HepG2 (cell line): ENCODE measurements around the gene SNAPC3. TPM values are rescaled to one million over a fixed set of nuclear protein-coding genes. Genes with fewer than 3 reads are reported as not detected.

Source experiments
- AHR ChIP-seq: IDR thresholded peaks from 2 replicates; pipeline ENCODE4 v1.6.1; 2018; ENCODE audit warnings: missing genetic modification reagents, missing compliant biosample characterization
- EHMT2 ChIP-seq: fragments of 200-600 bp; sonication (generic); IDR thresholded peaks from 2 replicates; pipeline ENCODE4 v1.7.0; 2017; ENCODE audit warnings: antibody characterized with exemption, low read depth, low read length, borderline replicate concordance
- FOXO4 ChIP-seq: sonication (generic); formaldehyde crosslinking; conservative IDR thresholded peaks from 2 replicates; pipeline ENCODE4 v1.8.1; 2023; ENCODE audit warnings: missing genetic modification reagents
- KLF12 ChIP-seq: sonication (generic); formaldehyde crosslinking; IDR thresholded peaks from 2 replicates; pipeline ENCODE4 v1.4.0; 2020; ENCODE audit warnings: missing genetic modification reagents, borderline replicate concordance
- KMT2B ChIP-seq: IDR thresholded peaks from 2 replicates; pipeline ENCODE4 v1.6.1; 2016; ENCODE audit warnings: missing genetic modification reagents, missing compliant biosample characterization
- MIER3 ChIP-seq: IDR thresholded peaks from 2 replicates; pipeline ENCODE4 v1.6.1; 2016; ENCODE audit warnings: missing compliant biosample characterization, borderline replicate concordance
- MXD4 ChIP-seq: IDR thresholded peaks from 2 replicates; pipeline ENCODE4 v1.6.1; 2016; ENCODE audit warnings: mild to moderate bottlenecking, missing biosample characterization, missing genetic modification reagents
- NONO ChIP-seq, 2 experiments: fragments of 450-650 bp in 1 of 2; sonication (generic) in 1 of 2; formaldehyde crosslinking in 1 of 2; IDR thresholded peaks in 1 of 2; conservative IDR thresholded peaks in 1 of 2; 2 replicates each; pipeline versions ENCODE4 v1.6.1 to v1.8.0; 2017 to 2022; ENCODE audit warnings: mild to moderate bottlenecking in 1 of 2, missing genetic modification reagents in 1 of 2, moderate library complexity in 1 of 2
- PHB2 ChIP-seq: fragments of 450-650 bp; IDR thresholded peaks from 2 replicates; pipeline ENCODE4 v1.6.1; 2018; ENCODE audit not compliant: partially characterized antibody
- RFXAP ChIP-seq: sonication (generic); formaldehyde crosslinking; IDR thresholded peaks from 2 replicates; pipeline ENCODE4 v1.4.0; 2020; ENCODE audit warnings: missing genetic modification reagents, borderline replicate concordance
- SIN3A ChIP-seq: IDR thresholded peaks from 2 replicates; pipeline ENCODE4 v1.6.1; 2011; ENCODE audit warnings: low read depth, mild to moderate bottlenecking, control low read depth, low read length, borderline replicate concordance
- ZBED4 ChIP-seq: sonication (generic); formaldehyde crosslinking; IDR thresholded peaks from 2 replicates; pipeline ENCODE4 v1.4.0; 2020; ENCODE audit warnings: missing genetic modification reagents, borderline replicate concordance
- ZBTB20 ChIP-seq: sonication (generic); formaldehyde crosslinking; IDR thresholded peaks from 2 replicates; pipeline ENCODE4 v1.8.1; 2023; ENCODE audit warnings: missing genetic modification reagents, low read depth, mild to moderate bottlenecking, borderline replicate concordance
- ZFY ChIP-seq: sonication (generic); formaldehyde crosslinking; IDR thresholded peaks from 2 replicates; pipeline ENCODE4 v1.4.0; 2020; ENCODE audit warnings: missing genetic modification reagents
- ZNF20 ChIP-seq: sonication (generic); formaldehyde crosslinking; IDR thresholded peaks from 2 replicates; pipeline ENCODE4 v1.4.0; 2020; ENCODE audit warnings: mild to moderate bottlenecking, moderate library complexity, missing genetic modification reagents
- ZNF33B ChIP-seq: sonication (generic); formaldehyde crosslinking; IDR thresholded peaks from 2 replicates; pipeline ENCODE4 v1.5.1; 2020; ENCODE audit warnings: mild to moderate bottlenecking, missing genetic modification reagents
- ZNF7 ChIP-seq: IDR thresholded peaks from 2 replicates; pipeline ENCODE4 v1.6.1; 2016; ENCODE audit warnings: missing biosample characterization, missing genetic modification reagents
- polyA plus RNA-seq, 8 experiments: library from polyadenylated mRNA; depleted of rRNA in 3 of 8; stranded (reverse) in 7 of 8; unstranded in 1 of 8; fragments of >200 nt; fragmentation: Illumina TruSeq in 4 of 8; extraction: Trizol in 4 of 8; gene quantifications; 2 replicates each; pipeline versions ENCODE4 v1.2.1 to v1.2.3, GENCODE V29; 2011 to 2016; ENCODE audit warnings: low read depth in 4 of 8, missing spikeins in 1 of 8, mixed read lengths in 1 of 8; ENCODE audit not compliant: insufficient read depth in 1 of 8
- total RNA-seq, 5 experiments: library from RNA; depleted of rRNA; stranded (reverse); fragments of >200 nt; fragmentation: Illumina TruSeq; extraction: Trizol; gene quantifications; 2 replicates each; pipeline ENCODE4 v1.2.3, GENCODE V29; 2016; ENCODE audit warnings: low read depth in 1 of 5
- TF ChIP-seq, protein P1 (sequence below): sonication (generic); formaldehyde crosslinking; IDR thresholded peaks from 2 replicates; pipeline ENCODE4 v1.4.0; 2020; ENCODE audit warnings: missing genetic modification reagents

SNAPC3 gene
- total and polyA plus RNA-seq, 2 of the 13 experiments (the other 11 are each of a cell fraction or from before 2014, with no cell fraction given): 25.6 to 26.0 TPM

GRCh38 chr9:15510789-15511575 lies 88.3 kb downstream of the SNAPC3 start, which contains the start of gene PSIP1 (continued):
- TF ChIP-seq KMT2B (peak; percentile 76), ZBED4 (CRISPR knock-in tag) (no peak), NONO (IDR thresholded peaks at IDR 0.05) (peak; percentile 95; the same call in 1 of the 2 replicates), NONO (CRISPR knock-in tag; conservative IDR thresholded peaks at IDR 0.05) (peak; percentile 39; the same call in 1 of the 2 replicates), MXD4 (peak; percentile 64; the same call in 1 of the 2 replicates), ZFY (CRISPR knock-in tag) (peak; percentile 75), MIER3 (CRISPR knock-in tag) (no peak; the same call in 1 of the 2 replicates), FOXO4 (CRISPR knock-in tag) (no peak), ZNF7 (CRISPR knock-in tag) (no peak), KLF12 (CRISPR knock-in tag) (no peak), ZNF20 (CRISPR knock-in tag) (no peak), ZNF33B (CRISPR knock-in tag) (no peak), EHMT2 (no peak), ZBTB20 (CRISPR knock-in tag) (peak; percentile 48; the same call in 1 of the 2 replicates), RFXAP (no peak), PHB2 (no peak), AHR (CRISPR knock-in tag) (no peak), SIN3A (no peak; the same call in 1 of the 2 replicates)
- TF ChIP-seq, protein P1, sequence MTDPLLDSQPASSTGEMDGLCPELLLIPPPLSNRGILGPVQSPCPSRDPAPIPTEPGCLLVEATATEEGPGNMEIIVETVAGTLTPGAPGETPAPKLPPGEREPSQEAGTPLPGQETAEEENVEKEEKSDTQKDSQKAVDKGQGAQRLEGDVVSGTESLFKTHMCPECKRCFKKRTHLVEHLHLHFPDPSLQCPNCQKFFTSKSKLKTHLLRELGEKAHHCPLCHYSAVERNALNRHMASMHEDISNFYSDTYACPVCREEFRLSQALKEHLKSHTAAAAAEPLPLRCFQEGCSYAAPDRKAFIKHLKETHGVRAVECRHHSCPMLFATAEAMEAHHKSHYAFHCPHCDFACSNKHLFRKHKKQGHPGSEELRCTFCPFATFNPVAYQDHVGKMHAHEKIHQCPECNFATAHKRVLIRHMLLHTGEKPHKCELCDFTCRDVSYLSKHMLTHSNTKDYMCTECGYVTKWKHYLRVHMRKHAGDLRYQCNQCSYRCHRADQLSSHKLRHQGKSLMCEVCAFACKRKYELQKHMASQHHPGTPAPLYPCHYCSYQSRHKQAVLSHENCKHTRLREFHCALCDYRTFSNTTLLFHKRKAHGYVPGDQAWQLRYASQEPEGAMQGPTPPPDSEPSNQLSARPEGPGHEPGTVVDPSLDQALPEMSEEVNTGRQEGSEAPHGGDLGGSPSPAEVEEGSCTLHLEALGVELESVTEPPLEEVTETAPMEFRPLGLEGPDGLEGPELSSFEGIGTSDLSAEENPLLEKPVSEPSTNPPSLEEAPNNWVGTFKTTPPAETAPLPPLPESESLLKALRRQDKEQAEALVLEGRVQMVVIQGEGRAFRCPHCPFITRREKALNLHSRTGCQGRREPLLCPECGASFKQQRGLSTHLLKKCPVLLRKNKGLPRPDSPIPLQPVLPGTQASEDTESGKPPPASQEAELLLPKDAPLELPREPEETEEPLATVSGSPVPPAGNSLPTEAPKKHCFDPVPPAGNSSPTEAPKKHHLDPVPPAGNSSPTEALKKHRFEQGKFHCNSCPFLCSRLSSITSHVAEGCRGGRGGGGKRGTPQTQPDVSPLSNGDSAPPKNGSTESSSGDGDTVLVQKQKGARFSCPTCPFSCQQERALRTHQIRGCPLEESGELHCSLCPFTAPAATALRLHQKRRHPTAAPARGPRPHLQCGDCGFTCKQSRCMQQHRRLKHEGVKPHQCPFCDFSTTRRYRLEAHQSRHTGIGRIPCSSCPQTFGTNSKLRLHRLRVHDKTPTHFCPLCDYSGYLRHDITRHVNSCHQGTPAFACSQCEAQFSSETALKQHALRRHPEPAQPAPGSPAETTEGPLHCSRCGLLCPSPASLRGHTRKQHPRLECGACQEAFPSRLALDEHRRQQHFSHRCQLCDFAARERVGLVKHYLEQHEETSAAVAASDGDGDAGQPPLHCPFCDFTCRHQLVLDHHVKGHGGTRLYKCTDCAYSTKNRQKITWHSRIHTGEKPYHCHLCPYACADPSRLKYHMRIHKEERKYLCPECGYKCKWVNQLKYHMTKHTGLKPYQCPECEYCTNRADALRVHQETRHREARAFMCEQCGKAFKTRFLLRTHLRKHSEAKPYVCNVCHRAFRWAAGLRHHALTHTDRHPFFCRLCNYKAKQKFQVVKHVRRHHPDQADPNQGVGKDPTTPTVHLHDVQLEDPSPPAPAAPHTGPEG (CRISPR knock-in tag): peak; percentile 63
